Activated CD4-positive, alpha-beta T cell treated with anti-CD3 and anti-CD28 coated beads for 48 hours (primary cell): ENCODE measurements around the gene MAP4K4.

ENCODE experiments used
- DNase-seq: peaks from one replicate; pipeline ENCODE4 v3.0.0-alpha.2; 2020

The MAP4K4 gene

DNA sequence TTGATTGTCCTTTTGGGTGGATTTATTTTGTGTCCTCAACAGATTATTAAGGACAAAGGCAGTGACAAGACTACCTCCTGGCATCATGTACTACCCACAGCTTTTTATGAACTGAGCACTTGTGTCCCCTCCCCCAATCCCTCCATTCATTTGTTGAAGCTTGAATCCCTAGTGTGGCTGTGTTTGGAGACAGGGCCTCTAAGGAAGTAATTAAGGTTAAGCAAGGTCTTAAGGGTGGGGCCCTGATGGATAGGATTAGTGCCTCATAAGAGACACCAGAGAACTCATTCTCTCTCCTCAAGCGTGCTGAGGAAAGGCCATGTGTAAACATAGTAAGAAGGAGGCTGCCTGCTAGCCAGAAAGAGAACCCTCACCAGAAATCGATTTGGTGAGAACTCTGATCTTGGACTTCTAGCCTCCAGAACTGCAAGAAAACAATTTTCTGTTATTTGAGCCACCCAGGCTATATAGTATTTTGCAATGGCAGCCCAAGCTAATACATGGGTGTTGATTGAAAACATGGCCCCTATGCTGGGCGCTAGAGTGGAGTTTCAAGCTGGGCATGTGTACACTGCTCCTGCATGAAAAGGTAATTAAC is 3.4 kb upstream of the MAP4K4 start:
- DNase-seq, result no peak

DNA sequence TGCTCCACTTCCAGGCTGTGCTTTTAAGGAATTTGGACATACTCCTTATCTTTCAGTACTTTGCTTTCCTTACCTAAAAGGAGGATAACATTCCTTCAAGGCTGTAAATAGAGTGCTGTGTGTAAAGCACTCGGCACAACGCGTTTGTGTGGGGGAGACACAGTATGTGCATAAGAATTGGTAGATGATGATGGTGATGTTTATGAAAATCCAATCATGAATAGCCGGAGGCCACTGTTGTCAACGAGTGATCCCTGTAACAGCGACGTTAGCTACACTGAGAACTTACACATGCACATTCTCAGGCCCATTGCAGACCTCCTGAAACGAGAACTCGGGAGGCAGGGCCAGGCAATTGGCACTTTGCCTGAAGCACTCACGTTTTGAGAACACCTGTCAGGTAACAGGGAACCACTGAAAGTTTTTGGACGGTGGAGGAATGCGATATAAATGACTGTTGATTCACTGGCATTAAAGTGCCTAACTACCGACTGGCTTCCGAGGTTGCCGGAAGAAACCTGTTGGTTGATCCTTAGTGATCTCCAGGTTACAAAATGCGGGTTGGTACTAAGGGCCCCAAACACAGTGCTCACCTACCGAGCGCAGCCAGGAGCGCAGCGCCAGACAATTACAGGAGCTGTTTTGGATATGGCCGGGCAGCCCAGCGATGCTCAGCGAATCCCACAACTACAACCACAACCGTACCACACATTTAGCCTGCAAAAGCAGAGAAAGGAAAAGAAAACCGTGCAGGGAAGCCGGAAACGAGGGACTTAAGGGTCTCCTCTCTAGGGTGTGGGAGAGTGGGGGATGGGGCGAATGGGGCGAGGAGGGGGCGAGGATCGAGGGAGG is 1.0 kb upstream of the MAP4K4 start:
- no peak for DNase-seq

DNA sequence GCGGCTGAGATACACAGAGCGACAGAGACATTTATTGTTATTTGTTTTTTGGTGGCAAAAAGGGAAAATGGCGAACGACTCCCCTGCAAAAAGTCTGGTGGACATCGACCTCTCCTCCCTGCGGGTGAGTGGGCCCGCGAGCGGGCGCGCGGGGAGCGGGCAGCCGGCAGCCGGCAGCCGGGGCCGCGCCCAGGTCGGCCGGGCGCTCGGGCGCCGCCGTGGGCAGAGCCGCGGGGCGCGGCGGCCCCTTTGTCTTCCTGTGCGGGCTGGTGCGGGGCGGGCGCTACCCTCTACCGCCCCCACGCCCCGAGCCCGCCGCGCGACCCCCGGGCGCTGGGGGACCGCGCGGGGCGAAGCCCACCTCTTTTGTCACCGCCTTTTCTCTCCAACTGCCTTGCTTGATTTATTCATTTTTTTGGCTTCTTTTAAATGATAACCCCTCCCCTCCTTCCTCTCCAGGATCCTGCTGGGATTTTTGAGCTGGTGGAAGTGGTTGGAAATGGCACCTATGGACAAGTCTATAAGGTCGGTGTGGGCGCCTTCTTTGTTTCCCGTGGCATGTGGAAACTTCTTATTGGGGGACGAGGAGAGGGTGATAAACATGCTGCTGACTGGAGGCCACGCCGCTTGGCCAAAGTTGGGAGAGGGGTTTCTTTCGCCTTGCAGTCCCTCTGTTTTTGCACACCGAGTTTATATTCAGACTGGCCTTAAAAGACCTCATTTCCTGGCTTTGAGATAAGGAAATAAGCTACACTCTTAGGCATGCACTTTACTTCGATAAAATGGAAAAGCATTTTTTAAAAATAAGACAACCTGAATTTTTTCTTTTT is 722 bp downstream of the MAP4K4 start:
- peak; percentile 33 for DNase-seq

DNA sequence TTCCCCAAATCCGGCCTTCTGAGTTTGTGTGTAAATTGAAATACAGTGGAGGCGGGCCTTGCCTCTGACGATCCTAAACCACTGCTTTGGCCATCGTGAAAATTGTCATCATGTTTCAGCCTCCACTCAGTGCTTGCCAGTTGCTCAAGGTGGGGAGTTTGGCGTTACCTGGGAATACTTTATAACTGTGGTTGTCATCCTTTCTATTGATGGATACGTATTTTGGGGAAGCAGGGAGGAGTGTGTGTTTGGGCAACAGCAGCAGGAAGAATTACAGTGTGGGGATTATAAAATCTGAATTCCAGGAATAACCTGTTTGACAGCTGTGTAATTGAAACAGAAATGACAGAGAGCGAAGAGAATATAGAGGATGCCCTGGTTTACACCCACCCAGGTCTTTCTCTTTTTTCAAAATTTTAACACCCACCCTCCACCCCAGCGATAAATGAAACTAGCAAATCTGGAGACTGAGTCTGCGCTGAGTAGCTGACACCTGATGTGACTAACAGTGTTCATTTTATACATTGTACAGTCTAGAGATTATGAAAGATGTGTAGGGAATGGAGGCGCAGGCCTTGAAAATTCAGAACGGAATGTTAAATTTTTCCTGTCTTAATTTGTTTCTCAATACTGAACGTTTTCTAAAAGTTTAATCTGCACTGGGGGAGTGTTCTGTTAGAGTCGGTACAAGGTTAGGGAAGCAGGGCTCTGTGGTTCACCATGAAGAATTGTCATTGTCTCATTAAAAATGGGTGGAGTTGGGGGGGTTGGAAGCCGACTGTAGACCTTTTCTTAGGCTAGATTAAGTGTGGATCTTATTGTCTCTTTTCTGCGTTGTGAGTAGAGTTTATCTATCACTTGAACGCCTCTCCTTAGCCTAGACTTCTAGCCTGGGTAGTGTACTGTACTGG is 1.6 kb downstream of the MAP4K4 start:
- DNase-seq, result peak; percentile 33

DNA sequence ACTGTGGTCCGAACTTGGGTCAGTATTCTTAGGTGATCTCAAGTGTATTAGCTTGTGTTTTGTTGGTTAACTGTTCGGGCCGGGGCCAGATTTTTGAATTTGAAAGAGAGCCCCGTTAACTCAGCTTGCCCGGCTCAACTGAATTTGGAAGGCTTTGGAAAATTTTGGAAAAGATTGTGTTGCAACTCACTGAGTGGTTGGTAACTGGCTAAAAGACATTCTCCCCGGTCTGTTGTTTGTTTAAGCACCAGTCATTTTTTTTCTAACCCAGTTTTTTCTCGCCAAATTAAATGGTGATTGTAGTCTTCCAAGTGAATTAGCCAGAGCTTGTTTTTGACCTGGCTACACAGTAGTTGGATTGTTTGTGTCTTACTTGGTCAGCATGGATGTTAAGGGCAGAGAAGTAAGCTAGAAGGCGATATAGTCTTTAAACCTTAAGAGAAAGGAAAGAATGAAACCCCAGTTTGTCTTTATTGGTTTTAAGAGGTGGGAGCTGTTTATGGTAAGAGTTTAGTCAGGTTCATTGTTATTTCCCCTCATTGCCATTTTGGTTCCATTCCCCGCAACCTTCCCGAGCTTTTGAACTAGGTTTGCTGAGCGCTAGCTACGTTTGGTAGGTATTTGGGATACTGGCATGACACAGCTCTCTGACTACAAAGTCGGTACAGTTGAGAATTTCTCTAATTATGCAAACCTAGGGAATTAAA is 2.4 kb downstream of the MAP4K4 start:
- no peak for DNase-seq

DNA sequence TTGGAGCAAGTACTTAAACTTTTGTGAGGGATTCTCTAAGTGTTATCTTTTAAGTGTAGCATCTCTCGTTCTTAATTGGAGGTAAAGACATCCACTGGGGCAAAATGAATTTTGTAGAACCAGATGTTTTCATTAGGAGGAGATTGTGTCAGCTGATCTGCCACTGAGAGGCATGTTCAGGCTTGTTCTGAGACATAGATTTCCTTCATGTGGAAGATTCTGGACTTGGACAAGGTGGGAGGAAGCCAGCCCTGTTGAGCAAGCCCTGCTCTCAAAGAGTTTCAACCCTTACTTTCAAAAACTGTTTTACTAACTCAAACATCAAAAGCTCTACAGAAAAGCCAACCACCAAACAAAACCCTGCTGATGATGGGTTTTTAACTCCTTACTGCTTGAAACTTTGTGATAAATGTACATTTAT is 6.5 kb downstream of the MAP4K4 start:
- DNase-seq, result peak; percentile 33

DNA sequence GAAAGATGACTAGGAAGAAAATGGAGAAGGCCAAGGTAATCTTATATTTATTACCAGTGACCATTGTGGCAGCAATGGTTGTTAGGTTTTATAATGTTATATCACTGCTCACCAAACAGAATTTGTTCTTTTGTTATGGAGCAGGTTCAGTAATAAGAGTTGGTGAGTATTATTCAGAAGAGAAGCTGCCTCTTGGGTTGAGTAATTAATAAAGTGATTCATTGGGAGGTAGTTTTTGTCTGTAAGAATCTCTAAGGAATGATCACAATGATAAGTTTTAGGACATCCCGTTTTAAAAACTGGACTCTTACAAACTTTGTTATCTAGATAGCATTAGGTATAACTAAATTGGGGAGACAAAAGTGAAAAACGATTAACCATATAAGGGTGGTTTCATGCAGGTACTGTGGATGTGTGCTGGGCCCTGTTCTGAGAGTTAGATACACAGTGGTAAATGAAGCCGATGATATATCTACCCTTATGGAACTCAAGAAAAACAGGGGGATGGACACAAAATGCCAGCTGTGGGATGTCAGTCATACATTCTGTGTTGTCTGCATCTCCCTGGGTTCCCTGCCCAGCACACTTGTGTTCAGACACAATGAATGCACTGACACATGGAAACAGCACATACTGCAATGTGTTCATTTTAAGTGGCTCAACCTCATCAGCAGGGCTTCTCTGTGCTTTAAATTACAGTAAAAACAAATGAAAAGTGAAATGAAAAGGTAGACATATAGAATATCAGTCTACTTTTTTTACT is 7.5 kb downstream of the MAP4K4 start:
- DNase-seq, result no peak

DNA sequence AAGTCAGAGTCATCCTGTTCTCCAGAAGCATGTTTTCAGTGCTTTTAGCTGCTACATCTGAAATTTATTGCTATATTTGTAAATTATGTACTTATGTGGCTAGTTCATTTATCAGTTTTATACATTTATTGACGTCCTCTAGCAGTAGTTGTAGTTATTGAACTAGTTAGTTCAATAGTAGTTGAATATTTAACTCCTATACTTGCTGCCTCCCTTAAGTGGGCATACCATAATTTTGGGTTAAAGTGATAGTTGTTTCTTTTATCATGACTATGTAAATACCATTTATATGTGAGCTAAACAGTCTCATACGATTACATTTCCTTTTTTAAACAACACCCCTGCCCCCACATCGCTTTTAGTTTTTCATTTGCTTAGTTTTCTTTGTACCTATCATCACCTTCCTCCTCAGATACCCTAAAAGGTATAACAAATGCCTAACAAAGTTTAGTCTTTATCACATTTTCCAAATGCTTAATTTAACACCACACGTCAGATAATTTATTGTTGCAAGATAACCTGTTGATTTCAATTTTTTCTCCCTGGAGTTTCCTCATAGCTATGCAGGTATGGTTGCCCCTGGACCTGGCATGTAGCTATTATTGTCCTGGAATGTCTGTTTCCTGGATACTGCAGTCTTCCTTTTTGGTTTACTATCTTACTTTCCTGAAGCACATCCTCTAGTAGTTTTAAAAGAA is 8.8 kb downstream of the MAP4K4 start:
- no peak for DNase-seq

DNA sequence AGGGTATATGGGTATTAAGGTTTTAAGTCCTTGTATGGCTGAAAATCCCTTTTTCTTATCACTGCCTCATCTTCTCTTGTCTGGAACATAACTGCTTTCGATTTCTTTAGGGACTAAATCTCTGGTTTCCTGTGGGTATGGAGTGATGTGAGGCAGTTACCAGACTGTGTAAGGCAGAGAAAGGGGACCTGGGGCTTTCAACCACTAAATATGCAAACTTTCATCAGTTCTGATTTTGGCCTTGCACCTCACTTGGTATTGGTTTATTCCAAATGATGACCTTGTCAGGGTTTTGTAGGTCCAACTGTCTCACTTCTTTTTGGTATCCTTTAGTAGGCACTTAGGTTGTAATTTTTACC is 9.3 kb downstream of the MAP4K4 start:
- no peak for DNase-seq

DNA sequence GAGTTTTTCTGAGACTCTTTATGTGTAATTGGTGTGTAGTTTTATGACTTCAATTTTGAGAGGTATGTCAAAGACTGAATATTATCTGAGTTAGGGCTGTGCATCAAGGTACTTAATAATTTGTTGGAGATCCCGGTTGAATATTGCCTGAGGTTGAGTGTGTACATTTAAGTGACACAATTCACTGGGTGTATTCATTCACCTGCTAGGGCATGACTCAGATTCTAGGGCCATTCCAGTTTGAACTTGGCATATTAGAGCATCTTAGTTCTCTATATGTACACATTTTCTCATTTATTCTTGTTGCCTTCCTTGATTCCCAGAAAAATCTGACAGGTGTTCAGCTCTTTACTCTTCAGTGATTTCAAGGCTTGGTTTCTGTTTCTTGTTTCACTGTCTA is 12.5 kb downstream of the MAP4K4 start:
- DNase-seq, result no peak

DNA sequence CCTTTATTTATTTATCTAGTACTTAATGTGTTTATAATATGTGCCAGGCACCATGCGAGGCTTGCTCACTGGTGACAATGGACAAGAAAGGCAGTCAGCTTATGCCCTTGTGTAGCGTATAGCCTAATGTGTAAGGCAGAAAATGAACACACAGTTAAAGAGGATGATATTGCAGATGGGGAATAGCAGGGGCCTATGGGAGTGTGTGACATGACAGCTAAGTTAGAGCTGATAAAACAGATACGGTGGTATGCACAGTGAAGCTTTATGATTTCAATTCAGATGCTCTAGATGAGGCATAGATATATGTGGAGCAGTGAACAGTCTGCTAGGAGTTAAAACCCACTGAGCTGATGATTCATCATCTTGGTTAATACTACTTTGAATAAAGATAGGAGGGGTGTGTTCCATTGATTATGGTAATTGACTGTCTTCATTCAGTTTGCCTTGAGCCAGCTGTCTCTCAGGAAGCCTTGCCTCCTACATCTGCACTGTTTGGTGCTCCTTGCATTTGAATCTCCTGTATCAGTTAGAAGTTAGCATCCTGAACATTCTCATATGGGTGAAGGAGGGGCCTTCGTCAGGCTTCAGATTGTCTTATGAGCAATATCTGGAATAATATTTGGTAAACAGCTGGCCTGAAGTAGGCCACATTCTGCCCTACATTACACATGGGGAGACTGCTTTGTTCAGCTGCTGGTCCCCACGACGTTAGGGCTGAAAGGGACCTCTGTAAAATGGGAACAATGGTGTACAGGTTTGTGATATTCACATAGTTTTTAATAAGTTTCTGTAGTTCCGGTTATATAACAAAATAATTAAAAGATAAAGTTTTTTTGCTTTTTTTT is 13.2 kb downstream of the MAP4K4 start:
- no peak for DNase-seq

DNA sequence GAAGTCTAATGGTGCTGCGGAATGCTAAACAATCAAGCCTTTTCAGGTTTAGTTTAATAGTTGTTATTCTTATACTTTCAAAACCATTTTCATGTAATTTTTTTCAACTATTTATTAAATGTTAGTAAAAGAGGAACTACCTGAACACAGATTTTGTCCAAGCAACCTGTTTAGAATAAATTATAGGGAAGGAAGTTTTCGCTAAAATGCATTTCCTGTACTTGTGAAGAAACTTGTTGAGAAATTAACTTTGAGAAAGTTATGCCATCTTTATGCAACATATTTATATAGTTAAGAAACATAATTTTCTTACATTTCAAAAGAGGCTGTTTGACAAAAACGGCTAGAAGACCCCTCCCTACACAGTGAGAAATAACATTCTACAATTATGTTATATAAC is 16.6 kb downstream of the MAP4K4 start:
- DNase-seq, result no peak

DNA sequence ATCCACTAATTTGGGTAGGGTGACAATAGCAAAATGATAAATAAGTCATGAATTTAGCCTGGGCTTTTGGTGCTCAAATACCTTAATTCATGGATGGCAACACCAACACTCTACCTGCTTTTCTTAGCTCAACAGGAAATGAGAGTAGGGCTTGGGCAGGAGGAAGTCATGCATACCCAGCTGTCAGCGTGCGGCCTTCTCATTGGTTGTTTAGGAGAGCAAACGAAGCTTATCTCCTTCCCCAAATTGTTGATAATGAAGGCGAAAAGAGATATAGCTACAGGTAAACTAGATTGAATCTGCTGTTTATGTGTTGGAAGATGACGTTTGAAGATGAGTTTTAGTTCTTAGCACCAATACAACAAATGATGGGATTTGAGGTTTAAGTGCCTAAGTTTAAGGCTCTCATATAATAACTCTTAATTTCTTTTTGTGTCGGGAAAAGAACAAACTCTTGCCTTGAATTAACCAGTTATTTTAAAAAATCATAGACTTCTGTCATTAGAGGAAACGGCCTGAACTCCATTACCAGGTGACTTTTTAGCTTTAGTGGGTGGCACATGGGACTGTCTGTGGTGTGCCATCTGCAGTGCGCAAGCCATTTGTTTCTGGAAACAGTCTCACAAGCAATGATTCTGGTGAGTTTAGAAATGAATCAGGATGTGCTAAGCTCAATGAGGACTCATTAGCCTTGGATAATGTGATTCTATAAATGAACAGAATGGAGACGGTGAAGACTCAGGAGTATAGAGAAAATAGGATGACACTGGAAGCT is 19.8 kb downstream of the MAP4K4 start:
- peak; percentile 59 for DNase-seq

DNA sequence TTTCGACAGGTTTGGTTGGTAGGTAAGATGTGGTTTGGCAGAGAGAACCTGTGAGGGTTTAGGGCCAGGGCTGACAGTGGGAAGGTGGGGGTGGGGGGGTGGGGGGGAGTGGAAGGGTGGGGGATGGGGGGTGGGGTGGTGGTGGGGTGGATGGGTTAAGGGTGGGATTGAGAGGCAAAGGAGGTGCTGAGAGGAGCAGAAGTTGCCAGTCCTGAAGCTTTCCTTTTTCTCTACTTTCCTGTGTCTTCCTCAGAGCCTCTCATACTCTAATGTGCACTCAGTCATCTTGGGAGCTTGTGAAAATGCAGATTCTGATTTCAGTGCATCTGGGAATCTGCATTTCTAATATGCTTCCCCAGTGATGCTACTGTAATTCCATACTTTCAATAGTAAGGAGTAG is 21.0 kb downstream of the MAP4K4 start:
- DNase-seq, result no peak

DNA sequence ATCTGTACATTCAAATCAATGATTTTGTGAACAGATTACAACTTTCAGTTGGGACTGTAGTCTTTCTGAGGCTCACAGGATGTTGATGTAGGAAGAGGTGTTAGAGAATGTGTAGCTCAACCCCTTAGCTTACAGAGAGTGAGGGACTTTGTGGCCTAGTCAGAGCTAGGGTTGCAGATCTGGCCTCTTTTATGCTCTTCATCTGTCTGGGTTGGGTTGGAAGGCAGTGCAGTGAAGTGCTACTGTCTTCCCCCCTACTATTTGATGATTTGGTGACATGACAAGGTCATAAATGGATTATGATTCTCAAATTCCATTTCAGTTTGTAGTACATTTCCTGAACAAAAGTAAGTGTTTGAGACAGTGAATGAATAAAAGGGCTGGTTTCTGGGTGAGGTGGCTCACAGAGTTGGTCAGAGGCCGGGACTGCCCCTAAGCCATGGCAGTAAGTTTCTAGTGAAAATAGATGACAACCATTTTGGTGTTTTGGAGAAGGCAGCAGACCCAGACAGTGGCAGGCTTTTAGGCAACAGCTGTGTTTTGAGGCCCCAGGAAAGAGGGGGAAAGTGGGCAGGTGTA is 21.6 kb downstream of the MAP4K4 start:
- DNase-seq, result peak; percentile 78

DNA sequence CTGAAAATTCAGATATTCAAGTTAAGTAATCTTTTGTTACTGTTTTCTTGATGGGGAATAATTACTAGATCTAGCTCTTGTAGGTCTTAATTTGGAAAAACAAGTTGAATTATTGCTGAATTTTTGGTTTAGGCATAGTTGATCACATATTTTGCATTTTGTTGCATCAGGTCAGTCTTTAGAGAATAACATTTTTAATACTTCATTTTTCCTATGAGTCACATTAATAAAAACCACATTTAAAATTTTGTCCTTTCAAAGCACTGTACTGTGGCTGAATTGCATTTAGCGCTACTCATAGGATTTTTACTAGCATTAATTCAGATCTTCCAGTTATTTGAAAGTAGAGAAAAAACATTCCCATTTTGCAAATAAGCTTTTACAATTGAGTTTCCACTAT is 23.2 kb downstream of the MAP4K4 start:
- no peak for DNase-seq

DNA sequence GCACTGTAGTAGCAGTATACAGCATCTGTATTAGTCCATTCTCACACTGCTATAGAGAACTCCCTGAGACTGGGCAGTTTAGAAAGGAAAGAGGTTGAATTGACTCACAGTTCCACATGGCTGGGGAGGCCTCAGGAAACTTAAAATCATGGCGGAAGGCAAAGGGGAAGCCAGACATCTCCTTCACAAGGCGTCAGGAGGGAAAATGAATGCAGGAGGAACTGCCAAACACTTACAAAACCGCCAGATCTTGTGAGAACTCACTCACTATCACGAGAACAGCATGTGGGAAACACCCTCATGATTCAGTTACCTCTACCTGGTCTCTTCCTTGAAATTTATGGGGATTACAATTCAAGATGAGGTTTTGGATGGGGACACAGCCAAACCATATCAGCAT is 25.4 kb downstream of the MAP4K4 start:
- no peak for DNase-seq

DNA sequence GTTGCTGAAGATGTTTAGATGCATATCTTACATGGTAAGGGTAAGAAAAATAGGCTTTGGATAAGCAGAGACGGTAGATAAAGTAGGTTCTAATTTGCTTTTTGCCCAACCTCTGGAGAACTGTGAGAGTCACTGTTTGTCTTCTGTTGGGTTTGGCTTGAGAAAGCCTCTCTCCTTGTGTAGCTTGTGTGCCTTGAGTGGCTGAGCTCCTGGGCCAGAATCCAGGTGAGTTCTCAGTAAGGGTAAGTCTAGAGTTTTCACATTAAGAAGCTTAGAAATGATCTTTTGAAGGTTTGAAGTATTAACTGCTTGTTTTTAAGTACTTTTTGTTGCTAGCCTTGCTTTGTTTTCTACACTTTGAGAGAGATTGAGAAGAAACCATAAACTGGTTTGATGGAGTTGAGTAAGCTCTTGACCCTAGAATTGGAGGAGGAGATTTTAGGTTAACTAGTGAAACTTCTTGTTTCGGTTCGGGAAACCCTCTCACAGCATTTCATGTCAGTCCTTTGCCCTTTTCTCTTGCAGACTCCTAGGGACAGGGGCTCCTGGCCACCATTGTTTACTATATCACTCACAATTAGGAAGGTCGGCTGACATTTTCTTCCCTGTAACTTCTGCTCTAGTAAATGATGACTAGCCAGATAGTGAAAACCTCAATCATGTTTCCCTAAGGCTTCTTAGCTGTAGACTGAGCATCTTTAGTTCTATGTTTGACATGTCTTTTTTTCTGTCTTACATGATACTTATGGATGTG is 26.0 kb downstream of the MAP4K4 start:
- no peak for DNase-seq
